GM06990 (cell line): ENCODE data around the gene HPCAL1.

Experiments
- DNase-seq: peaks from one replicate; pipeline ENCODE4 v3.0.0-alpha.2; 2011; ENCODE audit not compliant: insufficient read length; ENCODE audit errors: extremely low read depth
- H3K27me3 ChIP-seq: replicated peaks from 2 replicates; pipeline ENCODE4 v1.6.0; 2011; ENCODE audit warnings: low read length; ENCODE audit not compliant: control insufficient read depth, insufficient read depth
- H3K36me3 ChIP-seq: 2 replicates; pipeline ENCODE4 v1.5.1; 2011; ENCODE audit warnings: low read length; ENCODE audit not compliant: control insufficient read depth, insufficient read depth
- H3K4me3 ChIP-seq: replicated peaks from 2 replicates; pipeline ENCODE4 v1.5.1; 2011; ENCODE audit warnings: low read depth, mild to moderate bottlenecking, control low read depth, low read length
- TF ChIP-seq, protein P1 (sequence below): IDR thresholded peaks from 2 replicates; pipeline ENCODE4 v1.5.1; 2011; ENCODE audit warnings: low read length, control low read depth, mild to moderate bottlenecking, inconsistent platforms; ENCODE audit not compliant: insufficient read depth, poor library complexity, severe bottlenecking

Gene HPCAL1

DNA sequence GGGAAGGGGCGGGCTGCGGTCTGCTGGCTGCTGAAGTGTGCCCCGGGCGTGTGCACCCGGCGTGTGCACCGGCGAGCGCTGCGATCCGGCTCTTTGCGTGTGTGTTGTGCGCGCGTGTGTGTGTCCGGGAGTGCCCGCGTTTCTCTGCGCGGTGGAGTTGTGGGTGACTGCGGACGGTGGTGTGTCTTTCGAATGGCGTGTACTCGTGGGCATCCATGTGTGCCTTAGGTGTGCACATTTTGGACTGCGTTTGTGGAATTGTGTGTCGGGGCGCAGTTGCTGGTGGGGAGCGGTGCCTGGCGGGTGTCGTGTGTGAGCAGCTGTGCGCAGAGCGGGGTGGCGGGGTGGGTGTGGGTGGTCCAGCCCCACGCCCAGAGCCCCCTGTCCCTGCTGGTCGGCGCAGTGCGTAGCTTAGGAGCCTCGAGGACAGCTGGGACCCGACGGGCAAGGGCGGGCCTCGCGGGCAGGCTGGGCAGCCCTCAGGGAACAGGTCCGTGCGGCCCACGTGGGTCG, 533 bp downstream of the HPCAL1 start:
- no peaks in the 10 kb centered on the region for H3K36me3 ChIP-seq
- DNase-seq: no peak
- H3K27me3 ChIP-seq: peaks cover 3% of the 10 kb centered on the region
- H3K4me3 ChIP-seq: peak overlapping the region; percentile 57
- TF ChIP-seq, protein P1, sequence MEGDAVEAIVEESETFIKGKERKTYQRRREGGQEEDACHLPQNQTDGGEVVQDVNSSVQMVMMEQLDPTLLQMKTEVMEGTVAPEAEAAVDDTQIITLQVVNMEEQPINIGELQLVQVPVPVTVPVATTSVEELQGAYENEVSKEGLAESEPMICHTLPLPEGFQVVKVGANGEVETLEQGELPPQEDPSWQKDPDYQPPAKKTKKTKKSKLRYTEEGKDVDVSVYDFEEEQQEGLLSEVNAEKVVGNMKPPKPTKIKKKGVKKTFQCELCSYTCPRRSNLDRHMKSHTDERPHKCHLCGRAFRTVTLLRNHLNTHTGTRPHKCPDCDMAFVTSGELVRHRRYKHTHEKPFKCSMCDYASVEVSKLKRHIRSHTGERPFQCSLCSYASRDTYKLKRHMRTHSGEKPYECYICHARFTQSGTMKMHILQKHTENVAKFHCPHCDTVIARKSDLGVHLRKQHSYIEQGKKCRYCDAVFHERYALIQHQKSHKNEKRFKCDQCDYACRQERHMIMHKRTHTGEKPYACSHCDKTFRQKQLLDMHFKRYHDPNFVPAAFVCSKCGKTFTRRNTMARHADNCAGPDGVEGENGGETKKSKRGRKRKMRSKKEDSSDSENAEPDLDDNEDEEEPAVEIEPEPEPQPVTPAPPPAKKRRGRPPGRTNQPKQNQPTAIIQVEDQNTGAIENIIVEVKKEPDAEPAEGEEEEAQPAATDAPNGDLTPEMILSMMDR: no peak

DNA sequence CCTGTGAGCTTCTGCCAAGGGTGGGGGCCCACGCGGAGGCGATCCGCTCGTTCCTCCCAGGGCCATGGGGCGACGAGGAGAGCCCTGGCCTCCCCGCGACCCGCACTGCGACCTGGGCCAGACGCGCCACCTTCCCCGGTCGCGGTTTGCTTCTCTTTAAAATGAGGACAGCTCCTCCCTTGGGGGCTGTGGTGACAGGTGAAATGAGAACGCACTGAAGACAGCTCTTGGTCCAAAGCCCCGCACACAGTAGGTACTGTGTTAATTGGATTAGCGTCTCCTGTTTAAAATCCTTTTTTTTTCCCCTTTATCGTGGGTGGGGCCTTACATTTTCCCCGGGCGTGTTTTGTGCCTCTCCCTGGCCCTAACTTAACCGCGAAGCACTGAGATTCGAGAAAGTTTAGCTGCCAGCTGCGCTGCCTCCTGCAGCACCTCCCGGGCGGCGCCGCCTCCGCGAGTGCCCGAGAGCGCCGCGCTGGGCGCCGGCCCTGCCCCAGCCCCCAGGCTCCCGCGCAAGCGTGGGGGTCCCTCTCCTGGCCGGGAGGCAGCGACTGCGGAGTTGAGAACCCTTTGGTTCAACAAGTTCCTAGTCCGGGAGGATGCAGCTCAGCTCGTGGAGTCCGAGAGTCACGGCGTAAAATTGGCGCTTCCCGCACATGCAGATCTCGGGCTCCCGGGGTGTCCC, 1.1 kb downstream of the HPCAL1 start:
- H3K36me3 ChIP-seq: no peaks in the 10 kb centered on the region
- peak overlapping the region; percentile 57 for H3K4me3 ChIP-seq
- peak; percentile 41 for DNase-seq
- H3K27me3 ChIP-seq: peaks cover 3% of the 10 kb centered on the region
- TF ChIP-seq, protein P1: no peak

DNA sequence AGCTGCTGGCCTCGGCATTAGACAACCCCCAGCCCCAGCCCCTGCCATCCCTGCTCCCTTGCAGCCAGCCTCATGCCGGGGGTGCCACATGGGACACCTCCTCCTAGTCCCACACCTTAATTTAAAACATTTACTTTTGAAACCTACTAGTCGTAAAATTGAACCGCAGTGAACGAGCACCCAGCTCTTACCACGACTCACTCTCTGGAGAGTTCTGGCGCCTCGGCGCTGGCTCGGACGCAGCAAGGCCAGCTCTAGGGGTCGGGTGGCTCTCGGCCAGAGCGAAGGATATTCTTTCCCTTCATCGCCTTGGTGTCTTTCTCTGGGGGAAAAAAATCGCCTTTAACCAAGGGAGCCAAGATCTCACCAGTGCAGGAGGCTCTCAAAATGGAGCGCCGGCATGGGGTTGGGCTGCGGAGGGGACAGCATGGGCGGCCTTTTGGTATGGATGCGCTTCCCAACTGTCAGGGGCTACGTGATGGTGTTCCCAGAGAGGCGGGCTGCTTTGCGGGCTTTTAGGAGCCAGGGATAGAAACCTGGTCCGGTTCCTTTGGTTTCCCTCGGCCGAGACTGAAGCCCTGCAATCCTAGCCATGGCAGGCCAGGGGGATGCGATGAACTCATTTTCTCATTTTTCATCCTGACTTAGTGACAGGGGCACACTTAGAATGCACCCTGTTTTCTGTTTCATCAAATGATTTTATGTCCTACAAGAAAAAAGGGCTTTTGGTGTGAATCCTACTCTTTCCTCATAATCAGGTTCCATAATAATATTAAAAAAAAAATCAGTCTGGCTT, 2.0 kb downstream of the HPCAL1 start:
- TF ChIP-seq, protein P1: no peak
- Histone ChIP-seq H3K4me3 (no peak overlapping the region; the same call in 1 of the 2 replicates), H3K27me3 (peaks cover 3% of the 10 kb centered on the region), H3K36me3 (no peaks in the 10 kb centered on the region)
- DNase-seq: no peak

DNA sequence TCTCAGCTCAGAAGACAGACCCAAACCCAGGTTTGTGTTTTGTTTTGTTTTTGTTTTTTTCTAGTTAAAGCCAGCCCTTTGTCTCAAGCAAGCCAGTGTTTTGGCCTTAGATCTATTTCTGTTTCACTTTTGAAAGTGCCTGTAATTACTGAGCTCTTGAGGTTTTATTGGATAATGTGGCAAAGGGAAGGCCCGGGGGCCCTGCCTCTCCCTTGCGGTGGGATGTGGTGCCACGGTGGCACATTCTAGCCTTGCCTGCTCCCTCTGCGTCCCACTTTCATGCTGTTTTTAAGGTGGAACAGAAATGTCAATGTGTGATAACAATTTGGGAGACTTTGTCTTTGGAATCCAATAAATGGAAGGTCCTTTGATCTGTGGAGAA, 2.5 kb downstream of the HPCAL1 start:
- Histone ChIP-seq H3K4me3 (no peak overlapping the region), H3K36me3 (no peaks in the 10 kb centered on the region), H3K27me3 (peaks cover 3% of the 10 kb centered on the region)
- no peak for DNase-seq
- TF ChIP-seq, protein P1: no peak

DNA sequence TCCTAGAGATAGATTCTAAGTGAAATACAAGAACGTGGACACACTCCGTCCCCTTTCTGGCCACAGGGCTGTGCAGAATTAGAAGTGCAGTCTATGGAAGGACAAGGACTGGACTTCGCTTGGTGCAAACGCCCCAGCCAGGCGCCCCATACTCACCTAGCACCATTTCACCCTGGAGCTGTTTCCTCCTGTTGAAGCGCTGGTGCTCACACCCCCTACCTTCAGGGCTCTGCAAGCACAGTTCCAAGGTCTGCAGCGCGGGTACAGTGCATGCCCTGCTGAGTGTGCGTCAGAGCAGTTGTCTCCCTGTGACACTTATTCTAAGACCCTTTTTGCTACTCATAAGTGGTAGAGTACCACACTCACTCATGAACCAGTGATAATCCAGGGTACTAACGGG, 3.0 kb downstream of the HPCAL1 start:
- no peak overlapping the region for H3K4me3 ChIP-seq
- no peak for DNase-seq
- TF ChIP-seq, protein P1: peak; percentile 18
- H3K36me3 ChIP-seq: no peaks in the 10 kb centered on the region
- peaks cover 3% of the 10 kb centered on the region for H3K27me3 ChIP-seq
